MCF 10A (cell line): Measurements from ENCODE around the gene RBMX. TPM values are rescaled to one million over a fixed set of nuclear protein-coding genes. Genes with fewer than 3 reads are reported as not detected.
A peak's percentile ranks its signal among the peaks of the same experiment; 100 is the strongest.
"Not testable (repeated sequence)": the region's sequence is repeated elsewhere in the genome, so short reads cannot be mapped to it uniquely, and the experiment has no call there.

Source experiments
- BruUV-seq: library from RNA; stranded (reverse); fragments of 400-500 nt; replicated peaks from 2 replicates; lab custom pipeline; 2021; lab: Mats Ljungman, UMichigan
- CTCF ChIA-PET: fragments of 300-600 bp; sonication (Branson Sonifier 250); formaldehyde crosslinking; extraction: SDS; loops from one replicate; lab custom pipeline; 2021; ENCODE audit warnings: antibody characterized with exemption, inconsistent platforms; lab: Yijun Ruan, JAX
- POLR2A ChIA-PET: fragments of 300-600, 350-650 bp; sonication (Branson Sonifier 250); formaldehyde crosslinking; extraction: SDS; loops from one replicate; lab custom pipeline; 2020; ENCODE audit warnings: antibody characterized with exemption, inconsistent platforms; lab: Yijun Ruan, JAX
- DNase-seq: peaks from one replicate; pipeline ENCODE4 v3.0.0-alpha.2; 2018; ENCODE audit not compliant: unreplicated experiment
- H3K27ac Mint-ChIP-seq: one replicate; pipeline ENCODE4 v1.8.0; 2022; ENCODE audit warnings: mild to moderate bottlenecking, low read depth, mixed read lengths; ENCODE audit not compliant: unreplicated experiment
- H3K27me3 Mint-ChIP-seq: one replicate; pipeline ENCODE4 v1.8.0; 2022; ENCODE audit warnings: mixed read lengths; ENCODE audit not compliant: insufficient read depth, unreplicated experiment
- H3K36me3 Mint-ChIP-seq: one replicate; pipeline ENCODE4 v1.8.0; 2022; ENCODE audit warnings: mild to moderate bottlenecking, moderate library complexity, mixed read lengths; ENCODE audit not compliant: insufficient read depth, unreplicated experiment
- H3K4me1 Mint-ChIP-seq: one replicate; pipeline ENCODE4 v1.8.0; 2022; ENCODE audit warnings: mixed read lengths; ENCODE audit not compliant: insufficient read depth, unreplicated experiment
- H3K4me3 Mint-ChIP-seq: one replicate; pipeline ENCODE4 v1.8.0; 2022; ENCODE audit warnings: mild to moderate bottlenecking, moderate library complexity, mixed read lengths; ENCODE audit not compliant: unreplicated experiment
- H3K9me3 Mint-ChIP-seq: one replicate; pipeline ENCODE4 v1.8.0; 2022; ENCODE audit warnings: mixed read lengths; ENCODE audit not compliant: unreplicated experiment
- intact Hi-C: fragments of 100-400 bp; cut with micrococcal nuclease; formaldehyde crosslinking; loops from 2 replicates; pipeline ENCODE4 v1.14.1; 2022
- total RNA-seq: library from RNA; stranded (reverse); gene quantifications from 2 replicates; pipeline ENCODE4 v1.2.3, GENCODE V29; 2022
- TF ChIP-seq, protein P1 (sequence below): fragments of 200-600 bp; IDR thresholded peaks from one replicate; pipeline ENCODE4 v1.8.0; 2022; ENCODE audit warnings: antibody characterized with exemption, mild to moderate bottlenecking; ENCODE audit not compliant: unreplicated experiment

Gene RBMX
- total RNA-seq, 1 experiment from 2014 or later = 333 TPM

- peaks cover 5% of the 10 kb centered on the region for H3K9me3 Mint-ChIP-seq
- ChIA-PET POLR2A (interaction anchor here (0.7 to 2.1 kb wide), 6 partner anchors 10 to 284 kb away, joined by 3 to 39 read pairs (median 3); partner anchors contain the start of gene RBMX), CTCF (interaction anchor here (0.9 kb wide), 1 partner anchor 30 kb away, joined by 3 read pairs; no protein-coding TSS in a partner anchor)
- no peaks in the 10 kb centered on the region for H3K36me3 Mint-ChIP-seq
- H3K4me1 Mint-ChIP-seq = peaks cover 6% of the 10 kb centered on the region
- peak overlapping the region; percentile 65 for H3K27ac Mint-ChIP-seq
- intact Hi-C loops = loop anchor here (1.0 kb wide), 1 partner anchor 29 kb away; the partner anchor contains the start of gene RBMX
- no TSS peak for BruUV-seq
- DNase-seq = peak; percentile 82
- no peaks in the 10 kb centered on the region for H3K27me3 Mint-ChIP-seq
- peak overlapping the region; percentile 87 for H3K4me3 Mint-ChIP-seq
- TF ChIP-seq, protein P1, sequence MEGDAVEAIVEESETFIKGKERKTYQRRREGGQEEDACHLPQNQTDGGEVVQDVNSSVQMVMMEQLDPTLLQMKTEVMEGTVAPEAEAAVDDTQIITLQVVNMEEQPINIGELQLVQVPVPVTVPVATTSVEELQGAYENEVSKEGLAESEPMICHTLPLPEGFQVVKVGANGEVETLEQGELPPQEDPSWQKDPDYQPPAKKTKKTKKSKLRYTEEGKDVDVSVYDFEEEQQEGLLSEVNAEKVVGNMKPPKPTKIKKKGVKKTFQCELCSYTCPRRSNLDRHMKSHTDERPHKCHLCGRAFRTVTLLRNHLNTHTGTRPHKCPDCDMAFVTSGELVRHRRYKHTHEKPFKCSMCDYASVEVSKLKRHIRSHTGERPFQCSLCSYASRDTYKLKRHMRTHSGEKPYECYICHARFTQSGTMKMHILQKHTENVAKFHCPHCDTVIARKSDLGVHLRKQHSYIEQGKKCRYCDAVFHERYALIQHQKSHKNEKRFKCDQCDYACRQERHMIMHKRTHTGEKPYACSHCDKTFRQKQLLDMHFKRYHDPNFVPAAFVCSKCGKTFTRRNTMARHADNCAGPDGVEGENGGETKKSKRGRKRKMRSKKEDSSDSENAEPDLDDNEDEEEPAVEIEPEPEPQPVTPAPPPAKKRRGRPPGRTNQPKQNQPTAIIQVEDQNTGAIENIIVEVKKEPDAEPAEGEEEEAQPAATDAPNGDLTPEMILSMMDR = no peak
Measured at GRCh38 chrX:136909119-136909705, 28.7 kb upstream of the RBMX start.

DNA sequence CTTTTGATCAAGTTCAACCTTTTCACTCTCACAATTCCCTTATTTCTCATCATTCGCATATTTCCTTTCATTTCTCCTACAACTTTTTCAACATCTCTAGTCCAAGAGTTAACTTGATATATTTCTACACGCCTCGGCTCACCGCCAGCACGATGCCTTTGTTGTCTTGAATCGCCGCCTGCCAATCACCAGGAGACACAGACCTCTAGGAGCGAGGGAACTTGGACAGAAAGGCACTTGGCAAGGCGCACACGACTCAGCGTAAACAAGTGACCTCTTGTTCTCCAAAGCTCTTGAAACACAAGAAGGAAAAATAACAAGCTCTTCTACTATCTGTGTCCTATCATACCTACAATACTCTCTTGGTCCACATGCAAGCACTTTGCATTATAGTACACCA lies 27.1 kb upstream of the RBMX start:
- TF ChIP-seq, protein P1 = no peak
- peaks cover 6% of the 10 kb centered on the region for H3K4me1 Mint-ChIP-seq
- BruUV-seq = no TSS peak
- no peak overlapping the region for H3K4me3 Mint-ChIP-seq
- ChIA-PET CTCF (no interaction called here), POLR2A (interaction anchor here (0.7 to 1.4 kb wide), 2 partner anchors 27 to 153 kb away, joined by 3 to 7 read pairs; partner anchors contain the start of gene RBMX)
- intact Hi-C loops = no loop called here
- H3K36me3 Mint-ChIP-seq = no peaks in the 10 kb centered on the region
- H3K27me3 Mint-ChIP-seq = no peaks in the 10 kb centered on the region
- no peak for DNase-seq
- no peak overlapping the region for H3K27ac Mint-ChIP-seq
- H3K9me3 Mint-ChIP-seq = peaks cover 5% of the 10 kb centered on the region

- no TSS peak for BruUV-seq
- ChIA-PET CTCF (no interaction called here), POLR2A (interaction anchor here (0.7 to 1.4 kb wide), 2 partner anchors 26 to 153 kb away, joined by 3 to 7 read pairs; partner anchors contain the start of gene RBMX)
- Mint-ChIP-seq H3K4me1 (peaks cover 6% of the 10 kb centered on the region), H3K9me3 (peaks cover 5% of the 10 kb centered on the region), H3K27ac (no peak overlapping the region), H3K36me3 (no peaks in the 10 kb centered on the region), H3K27me3 (no peaks in the 10 kb centered on the region), H3K4me3 (no peak overlapping the region)
- TF ChIP-seq, protein P1 = no peak
- intact Hi-C loops = no loop called here
- DNase-seq = no peak
Measured at GRCh38 chrX:136906921-136907510, 26.5 kb upstream of the RBMX start.

GRCh38 chrX:136904067-136904466 lies 23.5 kb upstream of the RBMX start:
- intact Hi-C loops, H3K36me3 Mint-ChIP-seq, H3K27me3 Mint-ChIP-seq, POLR2A ChIA-PET, H3K4me3 Mint-ChIP-seq, H3K9me3 Mint-ChIP-seq, H3K4me1 Mint-ChIP-seq, BruUV-seq, H3K27ac Mint-ChIP-seq, CTCF ChIA-PET, DNase-seq: not testable (repeated sequence)

- DNase-seq, intact Hi-C loops, H3K4me3 Mint-ChIP-seq, H3K36me3 Mint-ChIP-seq, CTCF ChIA-PET, POLR2A ChIA-PET, H3K27ac Mint-ChIP-seq, H3K27me3 Mint-ChIP-seq, H3K4me1 Mint-ChIP-seq, H3K9me3 Mint-ChIP-seq, BruUV-seq: not testable (repeated sequence)
Measured at GRCh38 chrX:136900071-136900470, 19.5 kb upstream of the RBMX start.
